Stimulated activated CD8-positive, alpha-beta memory T cell treated with anti-CD3 and anti-CD28 coated beads, Interleukin-4, amount 100 ng/mL, for 1 hour (primary cell): ENCODE measurements around the gene CAMK1.

Experiments used
- DNase-seq, 2 donors: peaks; one replicate each; pipeline ENCODE4 v3.0.0-alpha.2; 2020; ENCODE audit warnings: low read depth in 2 of 2, low spot score in 1 of 2

CAMK1 gene

DNA sequence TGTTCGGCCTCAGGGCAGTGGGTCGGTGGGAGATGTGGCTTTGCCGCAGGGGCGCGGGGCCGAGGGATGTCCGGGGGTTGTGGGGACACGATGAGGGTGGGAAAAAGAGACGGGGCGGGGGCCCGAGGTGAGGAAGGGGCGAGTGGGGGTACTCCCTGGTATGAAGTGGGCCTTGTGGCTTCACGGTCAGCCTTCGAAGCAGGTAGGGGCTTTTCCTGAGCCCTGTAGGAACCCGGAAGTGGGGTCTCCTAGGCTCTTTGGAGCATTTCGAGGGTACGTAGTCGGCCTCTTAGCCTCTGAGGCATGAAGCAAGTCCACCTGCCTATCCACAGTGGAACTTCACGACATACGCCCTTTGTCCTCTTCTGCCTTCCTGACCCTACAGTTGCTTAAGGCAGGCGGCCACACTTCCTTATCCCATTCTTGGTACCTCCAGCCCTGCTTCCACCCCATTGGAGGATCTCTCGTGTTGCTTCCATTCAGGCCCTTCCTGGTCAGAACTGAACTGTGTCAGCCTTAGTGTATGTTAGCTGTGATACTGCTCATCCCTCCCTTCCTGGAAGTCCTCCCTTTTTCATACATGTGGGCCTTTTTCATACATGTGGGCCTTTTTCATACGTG, 23.5 kb upstream of the CAMK1 start:
- DNase-seq, result no peak

DNA sequence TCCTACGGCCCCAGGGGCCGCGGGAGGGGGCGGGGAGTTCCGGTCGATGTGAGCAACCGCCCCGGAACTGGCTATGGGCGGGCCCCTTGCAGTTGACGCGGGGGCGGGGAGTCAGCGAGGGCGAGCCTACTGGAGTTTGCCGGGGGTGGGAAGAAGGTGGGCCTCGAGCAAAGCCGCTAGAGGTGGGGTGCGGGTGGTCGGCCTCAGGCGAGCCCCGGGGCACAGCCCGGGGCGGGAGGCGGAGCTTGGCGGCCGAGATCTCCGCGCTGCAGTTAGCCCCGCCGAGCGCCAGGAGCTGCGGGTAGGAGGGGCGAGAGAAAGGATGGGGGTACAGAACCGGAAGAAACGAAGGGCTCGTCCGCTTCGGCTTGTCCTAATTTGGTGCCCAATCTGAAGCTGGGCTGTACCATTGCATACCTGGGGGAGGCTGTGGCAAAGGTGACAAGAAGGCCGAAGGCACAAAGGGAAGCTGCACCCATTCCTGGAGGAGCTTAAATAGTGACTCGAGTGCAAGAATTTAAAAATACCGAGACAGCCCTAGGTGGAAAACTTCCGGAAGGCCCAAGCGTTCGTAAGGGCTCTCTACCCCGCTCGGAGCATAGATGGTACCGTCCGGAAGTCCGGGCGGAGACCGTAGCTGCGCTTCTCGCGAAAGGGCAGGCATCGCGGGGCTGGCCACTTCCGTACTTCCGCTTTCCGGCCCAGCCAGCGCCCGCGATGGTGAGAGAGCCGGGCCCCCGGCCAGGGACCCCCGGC, 22.8 kb upstream of the CAMK1 start, which contains the start of the genes ARPC4 and TADA3:
ARPC4 (plus strand) TSS at position 678 of the 756 bp plus-strand sequence; CDS start at position 718, 40 bp downstream.
TADA3 (minus strand) TSS at position 69 of the 756 bp plus-strand sequence. CDS start 1,007 bp downstream, outside the sequence.
- DNase-seq, result peak; percentile 82 to 88

DNA sequence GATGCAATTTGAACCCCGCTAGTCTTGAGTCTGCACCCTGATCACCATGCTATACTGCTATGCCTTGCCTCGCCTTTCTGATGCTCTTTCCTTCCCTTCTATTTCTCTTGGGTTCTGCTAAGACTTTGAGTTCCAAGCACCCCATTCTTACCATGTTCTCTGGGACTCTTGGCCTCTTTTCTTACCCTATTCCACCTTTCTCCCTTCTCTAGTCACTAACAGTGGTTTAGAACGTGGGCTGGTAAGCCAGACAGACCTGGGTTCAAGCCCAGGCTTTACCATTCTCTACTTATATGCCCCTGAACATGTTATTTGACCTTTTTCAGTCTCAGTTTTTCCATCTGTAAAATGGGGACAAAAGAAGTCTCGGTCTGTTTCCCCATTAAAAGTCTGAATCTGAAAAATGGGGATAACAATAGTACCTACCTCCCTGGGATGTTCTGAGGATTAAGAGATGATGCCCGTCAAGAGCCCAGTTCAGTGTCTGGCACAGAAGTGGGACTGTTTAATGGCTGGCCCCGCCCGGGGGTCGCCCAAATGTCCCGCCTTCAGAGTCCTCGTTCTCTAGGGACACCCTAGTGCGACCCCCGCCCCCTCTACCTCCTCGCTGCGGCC, 22.1 kb upstream of the CAMK1 start:
- DNase-seq, result no peak

DNA sequence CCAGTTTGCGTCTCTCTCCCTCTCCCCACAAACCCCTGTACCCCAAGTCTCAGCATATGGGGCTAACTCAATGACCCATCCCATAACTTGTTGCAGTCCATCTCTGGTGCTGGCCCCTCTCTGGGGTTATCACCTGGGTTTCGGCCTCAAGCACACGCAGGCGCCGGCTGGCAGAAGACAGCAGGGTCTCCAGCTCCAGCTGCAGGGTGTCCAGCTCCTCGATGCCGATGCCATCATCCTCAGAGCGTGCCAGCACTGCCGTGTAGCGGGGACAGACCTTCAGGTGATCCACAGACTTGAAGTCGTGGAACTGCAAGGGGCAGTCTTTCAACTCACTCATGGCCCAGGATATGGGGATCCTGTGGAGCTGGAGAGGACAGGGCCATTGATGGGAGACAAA, 21.4 kb upstream of the CAMK1 start:
- DNase-seq, result no peak

DNA sequence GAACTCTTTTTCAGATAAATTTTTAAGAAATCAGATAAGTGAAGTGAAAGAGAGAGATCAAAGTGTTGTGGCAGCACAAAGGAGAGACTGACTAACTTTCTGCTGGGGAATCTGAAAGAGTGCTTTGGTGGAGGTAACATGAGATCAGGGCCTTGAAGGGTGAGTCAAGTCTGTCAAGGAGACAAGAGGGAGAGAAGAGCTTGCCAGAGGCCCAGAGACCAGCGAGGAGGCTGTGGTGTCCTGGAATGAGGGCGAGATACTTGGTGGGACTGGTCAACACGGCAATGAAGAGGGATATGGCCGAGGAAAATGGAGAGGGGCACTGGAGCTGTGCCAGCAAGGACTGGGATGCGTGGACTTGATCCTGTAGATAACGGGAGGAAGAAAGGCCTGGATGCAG, 18.0 kb upstream of the CAMK1 start:
- DNase-seq, result no peak

DNA sequence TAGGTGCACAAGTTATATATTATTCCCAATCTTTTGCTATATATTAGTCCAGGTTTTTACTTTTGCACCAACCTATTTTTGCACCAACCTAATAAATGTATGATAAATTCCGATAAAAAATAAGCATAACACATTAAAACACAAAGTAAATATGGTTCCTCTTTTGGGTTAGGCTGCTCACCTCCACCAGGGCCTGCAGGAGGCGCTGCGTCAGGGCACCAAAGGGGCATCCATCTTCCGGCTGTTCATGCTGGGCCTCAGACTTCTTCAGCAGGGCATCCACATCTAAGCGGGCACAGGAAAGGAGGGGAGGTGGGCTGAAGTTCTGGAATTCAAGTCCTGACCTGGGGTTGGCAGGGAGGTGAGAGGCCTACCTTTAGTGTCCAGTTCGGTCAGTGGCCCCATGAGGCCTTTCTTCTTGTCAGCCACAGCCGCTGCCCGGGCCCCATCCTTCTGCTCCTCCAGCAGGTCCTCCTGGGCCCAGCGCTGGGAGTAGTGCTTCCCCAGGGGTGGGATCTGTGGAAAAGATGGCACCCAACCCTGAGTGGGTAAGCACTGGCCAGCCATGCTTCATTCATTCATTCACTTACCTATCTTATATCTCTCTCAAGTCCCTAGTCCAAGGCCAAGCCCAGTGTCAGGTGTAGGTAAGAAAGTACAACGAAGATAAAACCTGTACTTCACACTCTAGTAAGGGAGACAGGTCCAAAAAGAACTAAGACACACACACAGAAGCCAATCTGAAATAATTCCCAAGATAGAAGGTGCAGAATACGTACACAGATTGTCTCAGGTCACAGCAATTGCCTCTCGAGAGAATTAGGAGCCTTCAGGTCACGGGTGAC, 17.3 kb upstream of the CAMK1 start:
- no peak for DNase-seq

DNA sequence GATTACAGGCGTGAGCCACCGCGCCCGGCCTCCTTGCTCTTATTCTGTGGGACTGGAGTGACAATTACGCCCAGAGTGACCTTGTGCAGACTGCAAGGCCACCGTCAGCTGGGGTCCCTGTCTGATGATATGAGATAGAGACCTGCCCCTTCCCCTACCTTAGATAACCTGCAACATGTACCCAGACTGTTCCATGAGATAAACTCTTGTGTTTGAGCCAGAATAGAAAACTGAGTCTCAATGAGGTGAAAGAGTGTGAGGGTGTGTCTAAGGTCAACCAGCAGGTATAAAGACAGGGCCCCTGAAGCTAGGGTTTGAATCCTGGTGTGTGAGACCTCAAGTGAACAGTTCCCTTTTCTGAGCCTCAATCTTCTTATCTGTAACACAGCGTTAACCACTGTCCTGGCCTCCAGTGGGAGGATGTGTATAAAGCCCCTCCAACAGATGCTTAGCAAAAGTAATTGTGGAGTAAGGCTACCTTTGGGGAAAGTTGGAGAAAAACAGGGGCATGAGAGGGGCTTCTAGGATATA, 16.5 kb upstream of the CAMK1 start:
- no peak for DNase-seq

DNA sequence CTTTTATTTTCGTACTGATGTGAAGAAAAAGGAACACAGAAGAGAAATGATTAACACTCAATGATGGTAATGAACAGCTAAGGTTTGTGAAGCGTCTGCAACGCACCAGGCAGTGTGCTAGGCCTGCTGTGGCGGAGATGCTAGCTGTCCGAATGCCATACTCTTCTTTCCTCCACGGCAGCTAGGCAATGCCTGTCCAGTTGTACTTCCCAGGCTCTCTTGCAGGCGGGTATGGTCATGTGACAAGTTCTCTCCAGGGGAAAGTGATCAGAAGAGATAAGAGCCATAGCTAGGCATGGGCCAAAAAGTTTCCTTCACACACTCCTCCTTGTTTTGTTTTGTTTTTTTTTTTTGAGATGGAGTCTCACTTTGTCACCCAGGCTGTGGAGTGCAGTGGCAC, 15.9 kb upstream of the CAMK1 start:
- no peak for DNase-seq

DNA sequence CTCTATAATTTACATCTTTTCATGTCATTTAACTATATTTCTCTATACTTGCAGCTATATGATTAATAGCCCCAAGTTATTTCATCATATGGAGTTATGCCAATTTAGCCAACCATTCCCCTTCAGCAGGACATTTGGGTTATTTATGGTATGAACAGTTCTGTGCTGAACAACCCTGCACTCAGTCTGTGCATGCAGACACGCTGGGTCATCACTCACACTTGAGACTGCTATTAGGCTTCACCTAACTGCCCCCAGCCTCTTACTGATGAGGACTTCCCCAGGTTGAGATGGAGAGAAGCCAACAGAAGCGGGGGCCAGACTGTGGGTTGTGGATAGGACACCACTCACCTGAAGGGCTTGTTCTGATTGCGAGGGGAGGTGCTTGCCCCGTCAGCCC, 15.2 kb upstream of the CAMK1 start:
- no peak for DNase-seq

DNA sequence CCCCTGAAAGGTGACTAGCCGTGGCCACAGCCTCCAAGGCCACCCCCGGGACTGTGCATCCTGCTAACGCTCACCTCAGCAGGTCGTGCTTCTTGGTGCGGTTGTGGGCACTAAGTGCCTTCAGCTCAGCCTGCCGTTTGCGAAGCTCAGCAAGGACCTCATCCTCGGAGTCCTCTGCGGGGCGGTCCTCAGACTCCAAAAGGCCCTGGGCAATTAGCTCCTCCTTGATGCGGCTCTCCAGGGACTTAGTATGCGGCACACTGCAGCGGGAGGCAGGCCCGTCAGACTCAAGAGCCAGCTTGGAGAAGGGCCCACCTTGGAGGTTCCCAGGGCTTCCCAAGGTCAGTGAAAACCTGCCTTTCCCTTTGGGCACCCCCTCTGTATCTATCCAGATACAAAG, 14.2 kb upstream of the CAMK1 start:
- DNase-seq, result no peak

DNA sequence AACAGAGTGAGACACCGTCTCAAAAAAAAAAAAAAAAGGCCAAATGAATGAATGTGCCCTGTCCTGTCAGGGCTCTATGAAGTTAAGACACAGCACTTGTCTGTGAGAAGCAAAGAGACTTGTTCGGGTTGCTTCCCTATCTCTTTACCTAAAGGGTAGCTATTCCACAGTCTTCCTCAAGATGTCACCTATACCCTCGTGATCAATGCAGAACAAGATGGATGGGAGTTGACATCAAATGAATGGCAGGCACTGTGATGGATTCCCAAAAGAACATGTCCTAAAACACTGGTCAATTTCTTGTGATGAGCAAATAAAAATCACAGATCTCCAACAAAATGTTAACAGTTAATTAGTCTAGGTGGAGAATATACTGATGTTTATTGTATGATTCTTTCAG, 13.0 kb upstream of the CAMK1 start:
- DNase-seq, result no peak

DNA sequence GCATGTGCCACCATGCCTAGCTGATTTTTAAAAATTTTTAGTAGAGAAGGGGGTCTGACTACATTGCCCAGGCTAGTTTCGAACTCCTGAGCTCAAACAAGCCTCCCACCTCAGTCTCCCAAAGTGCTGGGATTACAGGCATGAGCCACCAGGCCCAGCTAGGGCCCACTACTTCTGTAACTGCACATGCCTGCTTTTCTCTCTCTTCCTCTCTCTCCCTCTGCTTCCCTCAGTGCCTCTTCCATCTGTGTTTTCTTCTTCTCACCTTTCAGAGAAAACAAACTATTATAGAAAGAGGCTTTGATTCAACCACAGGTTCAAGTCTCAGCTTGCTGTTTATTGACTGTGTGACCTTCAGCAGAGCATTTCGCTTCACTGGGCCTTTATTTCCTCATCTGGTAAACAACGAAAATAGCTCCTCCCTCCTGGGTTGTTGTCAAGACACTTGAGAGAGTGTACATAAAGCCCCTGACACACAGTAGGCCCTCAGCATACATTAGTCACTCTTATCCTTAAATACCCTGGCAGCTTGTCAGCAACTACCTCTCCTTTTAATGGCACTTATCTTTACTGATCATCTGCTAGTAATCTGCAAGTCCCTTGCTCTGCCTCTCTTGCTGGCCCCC, 12.3 kb upstream of the CAMK1 start:
- no peak for DNase-seq

DNA sequence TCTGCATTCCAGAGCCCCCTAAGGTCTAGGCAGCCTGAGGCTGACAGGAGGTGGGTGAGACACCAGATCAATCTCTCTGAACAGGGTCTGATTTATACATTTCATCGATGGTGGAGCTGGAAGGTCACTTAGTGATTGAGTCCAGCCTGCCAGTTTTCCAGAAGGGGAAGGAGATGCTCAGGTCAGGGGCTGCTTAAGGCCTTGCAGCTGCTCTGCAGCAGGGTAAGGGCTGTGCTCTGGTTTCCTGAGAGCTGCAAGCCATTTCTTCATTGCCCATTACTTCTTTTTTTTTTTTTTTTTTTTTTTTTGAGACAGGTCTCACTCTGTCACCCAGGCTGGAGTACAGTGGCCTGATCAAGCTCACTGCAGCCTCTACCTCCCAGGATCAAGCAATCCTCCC, 11.8 kb upstream of the CAMK1 start:
- DNase-seq, result no peak

DNA sequence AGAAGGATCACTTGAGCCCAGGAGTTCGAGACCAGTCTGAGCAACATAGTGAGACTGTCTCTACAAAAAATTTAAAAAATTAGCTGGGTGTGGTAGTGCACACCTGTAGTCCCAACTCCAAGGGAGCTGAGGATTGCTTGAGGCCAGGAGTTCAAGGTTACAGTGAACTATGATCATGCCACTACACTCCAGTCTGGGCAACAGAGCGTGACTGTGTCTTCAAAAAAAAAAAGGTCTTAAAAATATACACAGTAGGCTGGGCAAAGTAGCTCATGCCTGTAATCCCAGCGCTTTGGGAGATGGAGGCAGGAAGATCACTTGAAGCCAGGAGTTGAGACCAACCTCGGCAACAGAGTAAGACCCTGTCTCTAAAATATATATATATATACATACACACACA, 11.2 kb upstream of the CAMK1 start:
- DNase-seq, result no peak

DNA sequence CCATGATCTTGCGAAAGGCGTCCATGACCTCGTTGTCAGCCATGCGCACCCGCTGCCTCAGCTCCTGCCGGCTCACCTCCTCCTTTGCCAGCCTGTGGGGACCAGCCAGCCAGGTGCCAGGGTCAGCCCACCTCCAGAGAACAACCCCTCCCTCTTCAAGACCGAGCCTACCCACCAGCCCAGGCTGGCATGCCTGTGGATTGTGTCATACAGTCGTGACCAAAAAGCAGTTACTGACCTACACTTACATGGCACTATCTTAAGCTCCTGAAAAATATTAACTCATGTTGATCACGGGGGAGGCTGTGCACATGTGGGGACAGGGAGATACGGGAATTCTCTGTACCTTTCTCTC, 10.7 kb upstream of the CAMK1 start:
- no peak for DNase-seq

DNA sequence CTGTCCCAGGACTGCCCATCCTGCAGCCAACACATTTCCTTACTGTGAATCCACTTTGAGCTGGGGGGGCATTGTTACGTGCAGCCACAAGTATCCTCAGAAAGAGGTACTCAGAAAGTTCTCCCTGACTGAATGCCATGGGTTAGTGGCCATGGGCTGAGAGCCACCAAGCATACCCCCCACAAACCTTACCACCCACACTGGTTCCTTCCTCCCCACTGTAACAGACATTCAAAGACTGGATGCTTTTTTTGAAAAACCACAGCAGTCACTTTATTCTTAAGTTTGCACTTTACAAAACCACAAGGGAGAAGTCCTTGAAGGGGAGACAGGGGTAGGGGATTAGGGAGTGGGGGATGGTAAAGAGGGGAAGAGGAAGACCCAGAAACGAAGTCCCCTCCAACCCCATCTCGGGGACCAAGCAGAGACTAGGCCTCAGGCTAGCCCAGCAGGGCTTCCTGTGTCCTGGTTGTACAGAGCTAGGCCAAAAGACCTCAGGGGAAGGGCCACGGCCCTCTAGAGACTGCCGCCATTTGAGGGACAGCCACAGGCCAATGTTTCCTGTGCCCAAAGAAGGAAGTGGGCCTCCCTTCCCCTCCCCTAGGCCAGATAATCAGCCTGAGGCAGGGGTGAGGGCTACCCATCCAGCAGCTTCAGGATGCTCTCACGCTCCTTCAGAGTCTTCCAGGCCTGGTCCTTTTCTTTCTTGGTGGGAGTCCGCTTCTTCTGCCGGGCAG, 10.1 kb upstream of the CAMK1 start:
- DNase-seq, result no peak

DNA sequence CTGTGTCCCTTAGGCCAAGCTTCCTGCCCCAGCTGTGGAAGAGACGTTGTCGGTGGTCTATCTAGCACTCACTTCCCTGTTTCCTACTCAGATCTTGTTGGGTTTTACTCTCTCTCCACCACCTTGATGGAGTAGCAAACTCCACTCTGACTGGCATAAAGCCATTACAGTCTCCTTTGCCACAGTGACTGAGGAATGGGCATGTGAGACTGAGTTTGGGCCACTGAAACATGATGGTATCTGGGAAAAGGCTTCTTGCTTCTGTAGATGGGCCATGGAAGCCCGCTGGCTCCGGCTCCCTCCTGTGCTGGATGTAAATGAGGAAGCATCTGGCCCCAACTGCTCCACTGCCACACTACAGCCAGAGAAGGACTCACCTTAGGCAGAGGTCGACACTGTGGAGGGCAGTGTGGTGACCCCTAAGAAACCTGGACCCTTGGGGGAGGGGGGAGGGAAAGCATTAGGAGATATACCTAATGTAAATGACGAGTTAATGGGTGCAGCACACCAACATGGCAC, 9.4 kb upstream of the CAMK1 start:
- no peak for DNase-seq

DNA sequence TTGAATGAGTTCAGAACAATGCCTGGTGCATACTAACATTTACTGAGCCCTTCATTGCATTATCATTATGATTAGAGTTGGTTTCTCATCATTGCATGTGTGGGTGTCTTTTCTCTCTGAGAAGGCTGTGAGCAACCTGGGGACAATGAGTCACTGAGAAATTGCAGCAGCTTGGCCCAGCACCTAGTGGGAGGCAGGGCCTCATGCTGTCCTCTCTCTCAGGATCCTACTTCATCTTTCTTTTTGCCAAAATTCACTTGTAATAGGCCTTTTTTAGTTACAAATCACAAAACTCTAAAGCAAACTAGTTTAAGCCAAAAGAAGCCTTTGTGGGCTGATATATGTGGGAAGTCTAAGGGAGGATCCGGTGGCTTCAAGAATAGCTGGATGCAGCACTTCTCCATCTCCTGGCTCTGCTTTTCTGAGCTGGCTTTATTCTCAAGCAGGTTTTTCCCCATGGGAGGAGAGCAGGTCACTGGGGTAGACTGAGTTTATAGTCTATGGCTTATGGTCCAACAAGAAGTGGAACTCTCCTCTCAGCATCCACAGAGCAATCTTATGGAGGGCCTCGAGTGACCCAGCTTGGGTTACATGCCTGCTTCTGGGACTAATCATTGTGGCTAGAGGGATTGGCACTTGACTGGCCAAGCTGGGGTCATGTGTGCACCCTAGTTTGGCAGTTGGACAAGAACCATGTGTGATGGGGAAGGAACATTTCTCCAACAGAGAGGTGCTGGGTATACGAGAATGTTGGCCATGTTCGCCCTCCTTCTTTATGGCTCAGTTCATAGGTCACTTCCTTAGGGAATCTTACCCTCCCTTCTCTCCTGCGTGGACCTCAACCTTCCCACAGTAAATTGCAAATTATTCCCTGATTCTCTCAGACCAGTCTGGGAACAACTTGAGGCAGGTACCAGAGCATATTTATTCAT, 8.7 kb upstream of the CAMK1 start:
- no peak for DNase-seq

DNA sequence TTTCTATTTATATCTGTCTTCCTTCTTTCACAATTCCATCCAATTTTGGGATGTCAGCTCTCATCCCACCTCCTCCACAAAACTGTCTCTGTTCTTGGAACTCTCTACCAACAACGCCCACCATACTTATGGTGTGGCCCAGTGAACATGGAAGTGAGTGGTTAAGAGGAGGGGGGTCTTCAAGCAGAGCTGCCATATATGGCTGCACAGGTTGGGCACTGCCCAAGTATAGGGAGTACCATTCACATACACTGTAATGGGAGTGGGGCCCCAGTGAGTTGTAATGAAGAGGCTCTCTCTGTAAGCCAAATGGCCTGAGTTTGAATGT, 7.9 kb upstream of the CAMK1 start:
- DNase-seq, result no peak
